Vagina (tissue), 2 donors: ENCODE data around the gene TMPRSS12.

Experiments used
- CTCF ChIP-seq, 3 experiments: fragments of 450-650 bp in 2 of 3; fragments of 200-600 bp in 1 of 3; sonication (generic) in 1 of 3; IDR thresholded peaks; one replicate each; pipeline ENCODE4 v1.5.1; 2017 to 2019; ENCODE audit warnings: antibody characterized with exemption in 3 of 3, mild to moderate bottlenecking in 2 of 3, moderate library complexity in 2 of 3
- POLR2A ChIP-seq, 2 donors: fragments of 450-650 bp; IDR thresholded peaks; one replicate each; pipeline ENCODE4 v1.6.1; 2017; ENCODE audit warnings: antibody characterized with exemption in 2 of 2, mild to moderate bottlenecking in 2 of 2, moderate library complexity in 2 of 2

- TF ChIP-seq POLR2A (IDR thresholded peaks at IDR 0.05) (no peak), CTCF (IDR thresholded peaks at IDR 0.05) (no peak)
Observed at GRCh38 chr12:50803230-50803875, 39.4 kb upstream of the TMPRSS12 start.
